ENCODE results near the gene VAPA. TPM values are rescaled to one million over a fixed set of nuclear protein-coding genes. Genes with fewer than 3 reads are reported as not detected.
A peak's percentile ranks its signal among the peaks of the same experiment; 100 is the strongest.

The VAPA gene
- total and polyA plus RNA-seq, 2 of the 4 experiments (the other 2 are of a cell fraction): 199 to 206 TPM

DNA sequence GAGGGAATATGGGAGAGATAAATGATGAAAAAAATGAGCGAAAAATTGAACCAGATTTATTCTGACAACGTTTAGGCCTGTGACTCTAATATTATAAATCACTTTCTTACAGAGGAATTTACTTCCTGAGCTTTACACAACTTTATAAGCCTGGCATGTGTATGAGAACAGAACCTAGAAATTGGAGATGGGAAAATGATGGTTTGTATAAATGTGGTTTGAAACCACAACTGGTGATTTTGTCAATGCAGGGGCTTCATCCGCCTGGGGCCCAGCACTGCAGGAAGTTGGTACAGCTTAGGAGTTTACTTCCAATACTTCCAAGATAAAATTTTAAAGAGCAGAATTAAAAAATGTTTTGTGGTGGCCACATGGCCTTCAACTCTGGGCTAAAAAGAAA, 82.3 kb downstream of the VAPA start:
- no peak overlapping the region for H2BK20ac ChIP-seq (ENCODE audit: low read depth, low read length)
- peaks cover 20% of the 10 kb centered on the region for H3K27me3 ChIP-seq (ENCODE audit: control insufficient read depth, insufficient read depth, low read length)
- H3K4me1 ChIP-seq (ENCODE audit: control insufficient read depth, insufficient read depth, low read length): peaks cover 4% of the 10 kb centered on the region; the same call in 1 of the 2 replicates
- intact Hi-C loops (cut with micrococcal nuclease): no loop called here
- H3K56ac ChIP-seq (ENCODE audit: extremely low read depth, insufficient read depth, low read length): no peak overlapping the region
- dilution Hi-C loops (cut with HindIII; ENCODE audit: low sequenced_read_pairs, unreplicated experiment): loop anchor here (25.0 kb wide), 1 partner anchor 516 kb away; no protein-coding TSS in a partner anchor
- 0 out of 2 replicates have a peak, but pooled peaks cover 5% of the 10 kb centered on the region for H3K9me1 ChIP-seq (ENCODE audit: insufficient read depth, low read length)
- H3K14ac ChIP-seq (replicated peaks; ENCODE audit: low read depth, low read length): no peak overlapping the region
- in situ Hi-C loops (cut with MboI; ENCODE audit: low sequenced_read_pairs): no loop called here
- no peak overlapping the region for H2BK15ac ChIP-seq (ENCODE audit: low read depth, low read length)
- H2AK5ac ChIP-seq (ENCODE audit: low read depth, low read length): no peak overlapping the region
- H3K9me3 ChIP-seq (ENCODE audit: control insufficient read depth, insufficient read depth, low read length): peaks cover 2% of the 10 kb centered on the region
- H2AFZ ChIP-seq (replicated peaks; ENCODE audit: low read length, poor library complexity): no peak overlapping the region
- WGBS, 2 experiments (ENCODE audit: extremely low coverage in 2 of 2, insufficient read length in 1 of 2): no CpG with 5 or more reads among the region's 3 CpGs
- H3K4me3 ChIP-seq (ENCODE audit: insufficient read depth, low read depth, low read length): no peak overlapping the region
- no peak overlapping the region for H4K8ac ChIP-seq (ENCODE audit: low read depth in 2 of 2, low read length in 2 of 2)
- no peaks in the 10 kb centered on the region for H4K20me1 ChIP-seq (ENCODE audit: insufficient read depth, low read length)
- H4K5ac ChIP-seq (ENCODE audit: low read depth, low read length): no peak overlapping the region
- no peak overlapping the region for H3K23ac ChIP-seq (ENCODE audit: low read depth, low read length)
- H3K79me1 ChIP-seq (ENCODE audit: low read depth in 1 of 2, low read length in 2 of 2): no peaks in the 10 kb centered on the region
- no peak overlapping the region for H3K4ac ChIP-seq (ENCODE audit: low read depth, low read length)
- H4K91ac ChIP-seq (ENCODE audit: insufficient read depth, low read depth, low read length): no peak overlapping the region
- H3K36me3 ChIP-seq (ENCODE audit: control insufficient read depth, insufficient read depth, low read length): no peaks in the 10 kb centered on the region
- POLR2A ChIA-PET (ENCODE audit: unreplicated experiment): interaction anchor here (0.6 kb wide), 1 partner anchor 45 kb away, joined by 3 read pairs; no protein-coding TSS in a partner anchor
- DNase-seq (peak; percentile 49), ATAC-seq (ENCODE audit: low read depth) (peak; percentile 60)
- TF ChIP-seq RFX5 (IDR thresholded peaks at IDR 0.05; ENCODE audit: low read depth, low read length): no peak
- TF ChIP-seq RAD21 (IDR thresholded peaks at IDR 0.05; ENCODE audit: low read length): no peak
- no peak for TF ChIP-seq RCOR1 (IDR thresholded peaks at IDR 0.05; ENCODE audit: insufficient replicate concordance, low read length)
- no peak for TF ChIP-seq FOS (IDR thresholded peaks at IDR 0.05; ENCODE audit: low read depth, low read length)
- no peak for TF ChIP-seq BHLHE40 (IDR thresholded peaks at IDR 0.05; ENCODE audit: low read depth, low read length)
- TF ChIP-seq SMC3 (IDR thresholded peaks at IDR 0.05; ENCODE audit: low read depth, low read length): no peak
- H2BK120ac ChIP-seq (ENCODE audit: low read depth, low read length): no peak overlapping the region
- no peak overlapping the region for H2BK5ac ChIP-seq (ENCODE audit: low read depth, low read length, poor library complexity, severe bottlenecking)
- CTCF ChIA-PET: no interaction called here
- BruUV-seq (replicated peaks): no TSS peak
- H3K18ac ChIP-seq (ENCODE audit: low read depth, low read length): no peak overlapping the region
- H3K4me2 ChIP-seq (ENCODE audit: low read depth, low read length): no peak overlapping the region
- H3K9ac ChIP-seq (ENCODE audit: low read depth, low read length): no peak overlapping the region
- no peak overlapping the region for H2AK9ac ChIP-seq (replicated peaks; ENCODE audit: low read depth, low read length, poor library complexity)
- no peak overlapping the region for H3K27ac ChIP-seq (ENCODE audit: insufficient read depth, low read length)

Data from IMR-90 (cell line).